B cell (primary cell): Measurements from ENCODE around the gene EXT2. TPM values are rescaled to one million over a fixed set of nuclear protein-coding genes. Genes with fewer than 3 reads are reported as not detected.

Experiments
- polyA plus RNA-seq: library from polyadenylated mRNA; depleted of rRNA; stranded (reverse); fragments of >200 nt; gene quantifications from 2 replicates; pipeline ENCODE4 v1.2.3, GENCODE V29; 2012
- total RNA-seq, 2 donors: library from RNA; stranded (reverse); fragments of 120-200 nt in 1 of 2; gene quantifications; 1 replicate in 1 of 2; 2 replicates in 1 of 2; pipeline versions ENCODE4 v1.2.3 to v1.2.4, GENCODE V29; 2013 to 2022

Gene EXT2
- total and polyA plus RNA-seq, 2 donors (not counting 1 experiment from before 2014, with no cell fraction given), result 11.0 to 27.8 TPM

Other genes starting within 250 kb of the EXT2 start
- gene ALKBH3, start 214.8 kb upstream of the EXT2 start, total RNA-seq, result 26.7 and 27.3 TPM in 2 replicates
- 22.3 and 25.5 TPM in 2 replicates for gene ALKBH3, start 214.8 kb upstream of the EXT2 start, polyA plus RNA-seq
- 0.53 and 0.59 TPM in 2 replicates for gene C11orf96, start 153.0 kb upstream of the EXT2 start, total RNA-seq
- 1.2 and 2.5 TPM in 2 replicates for gene C11orf96, start 153.0 kb upstream of the EXT2 start, polyA plus RNA-seq
- gene ACCSL, start 47.7 kb upstream of the EXT2 start, total RNA-seq, result not detected in 2 replicates
- not detected in 2 replicates for gene ACCSL, start 47.7 kb upstream of the EXT2 start, polyA plus RNA-seq
- 56.2 and 59.5 TPM in 2 replicates for gene ACCS, start 29.4 kb upstream of the EXT2 start, total RNA-seq
- gene ACCS, start 29.4 kb upstream of the EXT2 start, polyA plus RNA-seq, result 58.5 and 63.2 TPM in 2 replicates
- gene ALX4, start 214.5 kb downstream of the EXT2 start, total RNA-seq, result not detected in 2 replicates
- gene ALX4, start 214.5 kb downstream of the EXT2 start, polyA plus RNA-seq, result not detected in 2 replicates